GM23338 (cell line): ENCODE results near the gene TMA7B. TPM values are rescaled to one million over a fixed set of nuclear protein-coding genes. Genes with fewer than 3 reads are reported as not detected.

Experiments
- ATAC-seq: fragments of 200-7000 bp; cut with Tn5 transposase; 3 replicates; pipeline ENCODE4 v1.9.1; 2020
- DNase-seq: peaks from one replicate; pipeline ENCODE4 v3.0.0-alpha.2; 2015; ENCODE audit warnings: low spot score
- H2AFZ ChIP-seq: fragments of 200-600 bp; sonication (generic); 2 replicates; pipeline ENCODE4 v1.8.0; 2016; ENCODE audit warnings: antibody characterized with exemption, mild to moderate bottlenecking, moderate library complexity
- H3F3A ChIP-seq: fragments of 200-600 bp; sonication (generic); replicated peaks from 2 replicates; pipeline ENCODE4 v1.8.0; 2017; ENCODE audit warnings: antibody characterized with exemption, mixed run types, low read depth
- H3K27ac ChIP-seq: fragments of 200-600 bp; sonication (generic); 2 replicates; pipeline ENCODE4 v1.6.1; 2016; ENCODE audit warnings: low read depth
- H3K27me3 ChIP-seq: fragments of 200-600 bp; sonication (generic); 2 replicates; pipeline ENCODE4 v1.8.0; 2016; ENCODE audit warnings: mild to moderate bottlenecking, mixed run types, moderate library complexity; ENCODE audit not compliant: insufficient read depth
- H3K36me3 ChIP-seq: fragments of 200-600 bp; sonication (generic); 2 replicates; pipeline ENCODE4 v1.8.0; 2016; ENCODE audit warnings: mild to moderate bottlenecking; ENCODE audit not compliant: insufficient read depth
- H3K4me1 ChIP-seq: fragments of 200-600 bp; sonication (generic); 2 replicates; pipeline ENCODE4 v1.8.0; 2016; ENCODE audit warnings: mild to moderate bottlenecking, moderate library complexity; ENCODE audit not compliant: insufficient read depth
- H3K4me2 ChIP-seq: fragments of 200-600 bp; sonication (generic); 2 replicates; pipeline ENCODE4 v1.7.1; 2017; ENCODE audit warnings: mixed run types
- H3K4me3 ChIP-seq: fragments of 200-600 bp; sonication (generic); 2 replicates; pipeline ENCODE4 v1.6.1; 2016; ENCODE audit warnings: mixed run types
- H3K79me2 ChIP-seq: fragments of 200-600 bp; sonication (generic); replicated peaks from 2 replicates; pipeline ENCODE4 v1.8.0; 2017; ENCODE audit warnings: mild to moderate bottlenecking; ENCODE audit not compliant: insufficient read depth
- H3K9me2 ChIP-seq: fragments of 200-600 bp; sonication (generic); 2 replicates; pipeline ENCODE4 v1.8.0; 2017; ENCODE audit not compliant: insufficient read depth
- H4K20me1 ChIP-seq: fragments of 200-600 bp; sonication (generic); replicated peaks from 2 replicates; pipeline ENCODE4 v1.8.0; 2017; ENCODE audit warnings: mild to moderate bottlenecking; ENCODE audit not compliant: insufficient read depth
- H3K27ac Mint-ChIP-seq: 2 replicates; pipeline ENCODE4 v1.8.0; 2020; ENCODE audit warnings: inconsistent platforms, mild to moderate bottlenecking, moderate library complexity, mixed read lengths
- H3K27me3 Mint-ChIP-seq: 3 replicates; pipeline ENCODE4 v1.8.0; 2022; ENCODE audit warnings: low read depth, mild to moderate bottlenecking, moderate library complexity, mixed read lengths, inconsistent platforms; ENCODE audit not compliant: insufficient read depth, poor library complexity
- H3K36me3 Mint-ChIP-seq: 3 replicates; pipeline ENCODE4 v1.8.0; 2021; ENCODE audit warnings: low read depth, mild to moderate bottlenecking, inconsistent platforms, moderate library complexity, mixed read lengths
- H3K4me1 Mint-ChIP-seq: 3 replicates; pipeline ENCODE4 v1.8.0; 2020; ENCODE audit warnings: mild to moderate bottlenecking, inconsistent platforms, mixed read lengths
- H3K4me3 Mint-ChIP-seq: 3 replicates; pipeline ENCODE4 v1.8.0; 2021; ENCODE audit warnings: moderate library complexity, mild to moderate bottlenecking, inconsistent platforms, mixed read lengths
- H3K9me3 Mint-ChIP-seq: 3 replicates; pipeline ENCODE4 v1.8.0; 2020; ENCODE audit warnings: moderate library complexity, mild to moderate bottlenecking, inconsistent platforms, mixed read lengths
- CREB1 ChIP-seq: fragments of 250-450 bp; sonication (Bioruptor Pico); IDR thresholded peaks from 2 replicates; pipeline ENCODE4 v1.5.0; 2020; ENCODE audit warnings: low read depth, mild to moderate bottlenecking, moderate library complexity
- ETS1 ChIP-seq: IDR thresholded peaks from 2 replicates; pipeline ENCODE4 v1.6.1; 2016; ENCODE audit warnings: antibody characterized with exemption
- EZH2 ChIP-seq: fragments of 200-600 bp; sonication (generic); IDR thresholded peaks from one replicate; pipeline ENCODE4 v1.8.0; 2017; ENCODE audit warnings: antibody characterized with exemption, mild to moderate bottlenecking, low read depth; ENCODE audit not compliant: unreplicated experiment
- EZH2phosphoT487 ChIP-seq: fragments of 200-600 bp; sonication (generic); IDR thresholded peaks from one replicate; pipeline ENCODE4 v1.8.1; 2018; ENCODE audit warnings: antibody characterized with exemption; ENCODE audit not compliant: unreplicated experiment
- JUNB ChIP-seq: IDR thresholded peaks from one replicate; pipeline ENCODE4 v1.6.1; 2016; ENCODE audit warnings: antibody characterized with exemption; ENCODE audit not compliant: unreplicated experiment
- POLR2AphosphoS5 ChIP-seq: IDR thresholded peaks from 2 replicates; pipeline ENCODE4 v1.6.1; 2016; ENCODE audit warnings: antibody characterized with exemption, low read depth
- REST ChIP-seq: IDR thresholded peaks from one replicate; pipeline ENCODE4 v1.6.1; 2018; ENCODE audit warnings: antibody characterized with exemption; ENCODE audit not compliant: unreplicated experiment
- polyA plus RNA-seq: library from polyadenylated mRNA; unstranded; fragments of >200 nt; fragmentation: Nextera tagmentation; extraction: Ambion mirVana; gene quantifications from 2 replicates; pipeline ENCODE4 v1.2.1, GENCODE V29; 2016
- total RNA-seq: library from RNA; depleted of rRNA; stranded (reverse); fragments of >200 nt; shearing (Covaris generic); gene quantifications from 2 replicates; pipeline ENCODE4 v1.2.3, GENCODE V29; 2014
- TF ChIP-seq, protein P1 (sequence below), 2 experiments: fragments of 200-600 bp in 1 of 2; sonication (generic) in 1 of 2; conservative IDR thresholded peaks; 2 replicates each; pipeline versions ENCODE4 v1.5.1 to v1.6.1; 2016 to 2017; ENCODE audit warnings: antibody characterized with exemption in 2 of 2, low read depth in 2 of 2, mild to moderate bottlenecking in 2 of 2, moderate library complexity in 1 of 2

TMA7B gene
- total and polyA plus RNA-seq, 2 experiments from 2014 or later: not detected

DNA sequence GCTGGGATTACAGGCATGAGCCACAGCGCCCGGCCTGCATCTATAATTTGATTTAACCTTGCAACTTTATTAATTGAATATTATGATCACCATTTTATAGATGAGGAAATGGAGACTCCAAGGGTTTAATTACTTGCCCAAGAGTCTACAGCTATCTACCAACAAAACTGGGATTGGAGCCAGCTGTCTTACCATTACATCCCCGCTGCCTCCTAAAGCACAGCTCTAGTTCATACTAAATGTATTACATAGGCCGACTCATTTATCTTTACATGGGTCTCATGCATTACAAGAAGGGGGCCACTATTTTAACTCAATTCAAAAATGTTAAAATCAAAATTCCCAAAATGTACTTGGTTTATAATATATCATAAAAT is 14.1 kb upstream of the TMA7B start (continued):
- TF ChIP-seq ETS1: no peak
- no peak for TF ChIP-seq EZH2
- no peak for TF ChIP-seq REST
- no peak for TF ChIP-seq CREB1
- TF ChIP-seq, protein P1, sequence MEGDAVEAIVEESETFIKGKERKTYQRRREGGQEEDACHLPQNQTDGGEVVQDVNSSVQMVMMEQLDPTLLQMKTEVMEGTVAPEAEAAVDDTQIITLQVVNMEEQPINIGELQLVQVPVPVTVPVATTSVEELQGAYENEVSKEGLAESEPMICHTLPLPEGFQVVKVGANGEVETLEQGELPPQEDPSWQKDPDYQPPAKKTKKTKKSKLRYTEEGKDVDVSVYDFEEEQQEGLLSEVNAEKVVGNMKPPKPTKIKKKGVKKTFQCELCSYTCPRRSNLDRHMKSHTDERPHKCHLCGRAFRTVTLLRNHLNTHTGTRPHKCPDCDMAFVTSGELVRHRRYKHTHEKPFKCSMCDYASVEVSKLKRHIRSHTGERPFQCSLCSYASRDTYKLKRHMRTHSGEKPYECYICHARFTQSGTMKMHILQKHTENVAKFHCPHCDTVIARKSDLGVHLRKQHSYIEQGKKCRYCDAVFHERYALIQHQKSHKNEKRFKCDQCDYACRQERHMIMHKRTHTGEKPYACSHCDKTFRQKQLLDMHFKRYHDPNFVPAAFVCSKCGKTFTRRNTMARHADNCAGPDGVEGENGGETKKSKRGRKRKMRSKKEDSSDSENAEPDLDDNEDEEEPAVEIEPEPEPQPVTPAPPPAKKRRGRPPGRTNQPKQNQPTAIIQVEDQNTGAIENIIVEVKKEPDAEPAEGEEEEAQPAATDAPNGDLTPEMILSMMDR (conservative IDR thresholded peaks at IDR 0.05; ENCODE audit: low read depth in 2 of 2): no peak
- no peak for TF ChIP-seq JUNB
- no peak for TF ChIP-seq EZH2phosphoT487

DNA sequence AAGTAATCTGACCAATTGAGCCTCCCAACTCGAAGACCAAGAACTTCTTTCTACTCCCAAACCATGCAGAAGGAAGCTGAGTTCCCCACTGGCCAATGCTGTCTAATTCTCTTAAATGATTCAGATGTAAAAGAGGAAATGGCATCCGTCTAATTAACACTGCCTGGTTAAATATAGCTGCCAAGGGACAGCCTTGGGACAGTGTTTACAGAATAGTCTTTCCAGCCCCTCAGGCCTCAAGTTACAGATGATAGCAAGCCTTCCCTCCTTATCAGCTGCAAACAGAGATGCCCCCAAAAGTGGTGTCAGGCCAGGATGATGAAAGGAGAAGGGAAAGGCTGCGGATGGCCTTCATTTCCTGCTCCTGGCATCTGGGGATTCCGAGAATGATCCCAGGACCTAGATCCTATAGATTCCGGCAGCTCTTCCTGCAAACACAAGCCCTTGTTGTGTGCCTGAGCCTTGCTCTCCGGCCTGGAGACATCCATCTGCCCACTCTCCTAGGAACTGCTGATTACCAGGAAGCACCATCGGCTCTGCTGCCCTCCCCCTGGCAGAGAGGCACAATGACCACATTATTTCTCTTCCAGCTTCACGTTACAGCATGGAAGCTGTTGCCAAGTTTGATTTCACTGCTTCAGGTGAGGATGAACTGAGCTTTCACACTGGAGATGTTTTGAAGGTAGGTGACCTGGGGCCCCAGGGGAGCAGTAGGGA is 13.5 kb upstream of the TMA7B start:
- no peak overlapping the region for H3K4me3 Mint-ChIP-seq
- Histone ChIP-seq H3K4me2 (peak overlapping the region; percentile 56), H3K79me2 (no peaks in the 10 kb centered on the region), H3K4me1 (peaks cover 51% of the 10 kb centered on the region), H3K4me3 (no peak overlapping the region), H4K20me1 (no peaks in the 10 kb centered on the region), H3K36me3 (no peaks in the 10 kb centered on the region), H2AFZ (peak overlapping the region; percentile 86; the same call in 1 of the 2 replicates), H3F3A (peaks cover 2% of the 10 kb centered on the region; the same call in 1 of the 2 replicates), H3K9me2 (peaks cover 4% of the 10 kb centered on the region; the same call in 1 of the 2 replicates), H3K27ac (no peak overlapping the region), H3K27me3 (no peaks in the 10 kb centered on the region)
- no peak for DNase-seq
- H3K9me3 Mint-ChIP-seq: no peaks in the 10 kb centered on the region; the same call in 2 of the 3 replicates
- peaks cover 45% of the 10 kb centered on the region for H3K4me1 Mint-ChIP-seq
- peaks cover 4% of the 10 kb centered on the region for H3K27me3 Mint-ChIP-seq
- H3K36me3 Mint-ChIP-seq: no peaks in the 10 kb centered on the region; the same call in 2 of the 3 replicates
- TF ChIP-seq EZH2 (no peak), POLR2AphosphoS5 (no peak)
- no peak overlapping the region for H3K27ac Mint-ChIP-seq
- no peak for ATAC-seq
